GM20000 (cell line): ENCODE measurements around the gene MCF2L2.

Source experiments
- DNase-seq: peaks from one replicate; pipeline ENCODE4 v3.0.0; 2012; ENCODE audit warnings: low spot score
- TF ChIP-seq, protein P1 (sequence below): IDR thresholded peaks from 2 replicates; pipeline ENCODE4 v1.5.1; 2012; ENCODE audit warnings: mild to moderate bottlenecking, control low read depth; ENCODE audit errors: extremely low read depth, missing control alignments

Gene MCF2L2

DNA sequence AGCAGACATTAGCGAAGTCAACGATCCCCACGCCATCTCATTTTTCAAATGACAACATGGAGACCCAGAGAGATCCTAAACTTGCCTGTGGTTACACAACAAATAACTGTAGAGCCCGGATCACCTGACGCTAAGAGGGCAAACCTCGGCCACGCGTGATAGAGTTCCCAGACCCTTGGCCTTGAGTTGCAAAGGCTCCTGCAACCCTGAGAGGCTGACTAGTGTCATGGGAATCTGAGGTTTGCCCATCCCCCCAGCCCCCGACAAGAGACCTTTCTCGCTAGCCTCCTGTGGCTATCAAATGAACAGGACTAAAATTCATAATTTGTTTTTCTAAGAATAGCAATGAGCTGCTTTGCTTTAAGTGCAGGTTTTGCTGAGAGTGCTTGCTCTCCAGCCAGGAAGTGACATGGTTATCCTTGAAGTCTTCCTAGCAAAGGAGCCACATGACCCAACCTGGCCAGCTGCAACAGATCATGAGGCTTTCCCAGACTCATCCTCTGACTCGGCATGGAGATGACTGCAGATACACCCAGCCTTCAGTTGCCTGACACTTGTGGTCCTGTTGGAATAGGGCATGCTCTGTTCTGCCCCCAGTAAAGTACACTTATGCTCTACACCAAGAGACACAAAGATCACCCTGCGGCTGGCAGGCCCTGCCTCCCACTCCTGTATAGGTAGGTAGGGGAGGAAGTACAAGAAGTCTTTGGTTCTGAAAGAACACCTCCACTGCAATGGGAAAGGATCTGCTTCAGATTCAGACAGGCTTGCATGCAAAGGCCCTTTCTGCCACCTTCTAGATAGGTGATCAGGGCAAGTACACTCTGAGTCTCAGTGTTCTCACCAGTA lies 36.0 kb downstream of the MCF2L2 start:
- no peak for DNase-seq
- TF ChIP-seq, protein P1, sequence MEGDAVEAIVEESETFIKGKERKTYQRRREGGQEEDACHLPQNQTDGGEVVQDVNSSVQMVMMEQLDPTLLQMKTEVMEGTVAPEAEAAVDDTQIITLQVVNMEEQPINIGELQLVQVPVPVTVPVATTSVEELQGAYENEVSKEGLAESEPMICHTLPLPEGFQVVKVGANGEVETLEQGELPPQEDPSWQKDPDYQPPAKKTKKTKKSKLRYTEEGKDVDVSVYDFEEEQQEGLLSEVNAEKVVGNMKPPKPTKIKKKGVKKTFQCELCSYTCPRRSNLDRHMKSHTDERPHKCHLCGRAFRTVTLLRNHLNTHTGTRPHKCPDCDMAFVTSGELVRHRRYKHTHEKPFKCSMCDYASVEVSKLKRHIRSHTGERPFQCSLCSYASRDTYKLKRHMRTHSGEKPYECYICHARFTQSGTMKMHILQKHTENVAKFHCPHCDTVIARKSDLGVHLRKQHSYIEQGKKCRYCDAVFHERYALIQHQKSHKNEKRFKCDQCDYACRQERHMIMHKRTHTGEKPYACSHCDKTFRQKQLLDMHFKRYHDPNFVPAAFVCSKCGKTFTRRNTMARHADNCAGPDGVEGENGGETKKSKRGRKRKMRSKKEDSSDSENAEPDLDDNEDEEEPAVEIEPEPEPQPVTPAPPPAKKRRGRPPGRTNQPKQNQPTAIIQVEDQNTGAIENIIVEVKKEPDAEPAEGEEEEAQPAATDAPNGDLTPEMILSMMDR = no peak

DNA sequence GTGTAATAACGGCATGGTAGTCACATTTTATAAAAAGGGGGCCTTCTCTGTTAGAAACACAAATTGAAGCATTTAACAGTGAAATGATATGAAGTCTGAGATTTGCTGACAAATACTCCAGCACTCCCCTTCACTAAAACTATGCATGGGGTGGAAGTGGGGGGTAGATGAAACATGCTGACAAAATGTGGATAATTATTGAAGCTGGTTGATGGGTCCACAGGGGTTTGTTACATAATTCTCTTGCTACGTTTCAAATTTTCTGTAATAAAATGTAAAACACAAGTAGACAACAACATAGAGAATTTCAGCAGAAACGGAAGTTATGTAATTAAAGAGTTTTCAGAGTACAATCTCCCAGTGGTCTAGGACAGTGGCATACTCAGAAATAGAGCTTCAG lies 37.0 kb downstream of the MCF2L2 start:
- DNase-seq = no peak

DNA sequence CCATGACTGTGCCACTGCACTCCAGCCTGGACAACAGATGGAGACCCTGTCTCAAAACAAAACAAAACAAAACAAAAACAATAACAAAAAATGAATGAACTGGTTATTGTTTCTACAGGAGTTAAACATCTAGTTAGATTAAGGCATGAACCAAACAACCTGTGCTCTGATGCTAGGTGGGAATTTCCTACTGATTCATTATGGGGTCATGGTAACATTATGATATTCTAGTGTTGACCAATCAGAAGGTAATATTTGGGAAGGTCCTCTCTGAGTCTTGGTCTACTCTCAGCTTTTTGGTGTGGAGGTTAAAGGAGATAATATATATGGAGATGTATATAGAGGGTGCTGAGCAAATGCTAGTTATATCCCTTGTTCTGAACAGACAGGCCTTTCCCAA lies 37.6 kb downstream of the MCF2L2 start:
- TF ChIP-seq, protein P1 = no peak
- no peak for DNase-seq

More for the DNA sequence above, 37.0 kb downstream of the MCF2L2 start:
- TF ChIP-seq, protein P1 = no peak

DNA sequence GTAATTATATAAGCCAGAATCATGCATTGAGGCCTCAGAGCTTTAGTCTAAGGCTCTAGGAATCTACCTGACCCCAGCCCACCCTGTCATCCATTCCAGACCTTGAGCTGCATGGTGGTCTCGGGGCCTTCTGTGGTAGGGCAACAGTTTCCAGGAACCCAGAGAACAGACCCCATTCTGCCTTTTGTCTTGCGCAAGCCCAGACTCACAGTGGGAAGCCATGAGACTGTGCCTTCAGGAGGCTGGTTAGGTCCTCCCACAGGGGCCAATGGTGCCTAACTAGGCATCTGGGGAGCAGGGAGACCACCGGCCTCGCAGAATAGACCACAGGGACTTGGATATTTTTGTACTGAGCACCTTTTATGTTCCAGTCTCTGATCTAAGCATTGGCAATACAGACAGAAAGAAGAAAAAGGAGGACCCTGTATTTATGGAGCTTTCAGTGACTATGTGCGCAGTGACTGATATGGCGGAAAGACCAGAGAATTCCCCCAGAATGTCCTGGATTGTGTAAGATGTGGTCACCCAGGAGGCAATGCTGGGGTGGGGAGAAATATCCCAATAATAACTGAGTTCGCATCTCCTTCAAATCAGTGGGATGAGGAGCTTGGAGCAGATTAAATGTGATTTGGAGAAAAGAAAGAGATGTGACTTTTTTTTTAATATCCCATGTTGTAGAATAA lies 40.1 kb downstream of the MCF2L2 start:
- DNase-seq = no peak
- TF ChIP-seq, protein P1 = no peak

DNA sequence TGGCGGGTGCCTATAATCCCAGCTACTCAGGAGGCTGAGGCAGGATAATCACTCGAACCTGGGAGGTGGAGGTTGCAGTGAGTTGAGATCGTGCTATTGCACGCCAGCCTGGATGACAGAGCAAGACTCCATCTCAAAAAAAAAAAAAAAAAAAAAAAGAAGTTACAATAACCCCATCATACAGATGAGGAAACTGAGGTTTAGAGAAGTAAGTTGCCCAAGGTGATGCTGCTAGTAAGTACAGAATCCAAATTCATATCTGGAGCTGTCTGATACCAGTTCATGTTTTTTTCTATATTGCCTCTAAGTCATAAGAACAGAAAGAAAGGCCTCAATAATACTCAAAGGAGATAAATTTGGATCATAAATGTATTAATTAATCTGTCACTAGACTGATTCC lies 40.6 kb downstream of the MCF2L2 start:
- TF ChIP-seq, protein P1 = no peak
- no peak for DNase-seq

DNA sequence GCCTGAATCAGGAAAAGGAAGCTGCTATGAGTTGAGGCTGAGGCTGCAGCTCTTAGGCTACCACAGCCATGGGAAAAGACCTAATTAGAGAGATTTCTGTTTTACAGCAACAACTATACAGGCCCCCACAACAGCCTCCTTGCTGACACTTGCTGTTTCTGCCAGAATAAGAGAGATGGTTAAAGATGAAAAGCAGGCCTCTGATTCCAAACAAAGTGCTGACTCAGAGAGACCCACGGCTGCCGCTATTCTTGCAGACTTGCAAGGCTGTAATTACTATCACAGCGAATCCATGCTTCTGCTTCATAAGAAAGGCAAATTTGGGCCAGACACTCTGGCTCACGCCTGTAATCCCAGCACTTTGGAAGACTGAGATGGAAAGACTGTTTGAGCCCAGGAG lies 41.8 kb downstream of the MCF2L2 start:
- no peak for DNase-seq
- TF ChIP-seq, protein P1 = no peak
